GM12878 (cell line): ENCODE measurements around the gene FASN. TPM values are rescaled to one million over a fixed set of nuclear protein-coding genes. Genes with fewer than 3 reads are reported as not detected.

Experiments used
- ATAC-seq: fragments of 200-7000 bp; cut with Tn5 transposase; 3 replicates; pipeline ENCODE4 v1.9.1; 2020; ENCODE audit warnings: mild to moderate bottlenecking, moderate library complexity
- BruUV-seq: library from RNA; stranded (reverse); fragments of 400-500 nt; replicated peaks from 2 replicates; lab custom pipeline; 2021; lab: Mats Ljungman, UMichigan
- CTCF ChIA-PET: fragments of 300-600 bp; sonication (Branson Sonifier 250); formaldehyde crosslinking; extraction: SDS; loops from one replicate; lab custom pipeline; 2021; ENCODE audit warnings: inconsistent platforms; lab: Yijun Ruan, JAX
- POLR2A ChIA-PET: fragments of 350-600 bp; formaldehyde crosslinking; extraction: SDS; loops from one replicate; lab custom pipeline; 2021; ENCODE audit warnings: inconsistent platforms; lab: Charles Lee
- RAD21 ChIA-PET: fragments of 300-600 bp; sonication (Branson Sonifier 250); formaldehyde crosslinking; loops from one replicate; lab custom pipeline; 2023; ENCODE audit warnings: antibody characterized with exemption; ENCODE audit not compliant: unreplicated experiment; lab: Charles Lee
- SMC1A ChIA-PET: fragments of 300-600 bp; sonication (Branson Sonifier 250); formaldehyde crosslinking; loops from one replicate; lab custom pipeline; 2023; ENCODE audit not compliant: unreplicated experiment, uncharacterized antibody; lab: Charles Lee
- DNase-seq: peaks from one replicate; pipeline ENCODE4 v3.0.0-alpha.2; 2011; ENCODE audit warnings: low read depth, low spot score
- FAIRE-seq: peaks from 3 replicates; lab custom pipeline; 2011; peaks lifted over from hg19 to GRCh38; lab: Jason Lieb, UNC
- H2AFZ ChIP-seq: 2 replicates; pipeline ENCODE4 v1.6.0; 2011; ENCODE audit warnings: low read depth, low read length, control low read depth; ENCODE audit not compliant: control insufficient read depth
- H3K27ac ChIP-seq: 2 replicates; pipeline ENCODE4 v1.5.1; 2011; ENCODE audit warnings: control low read depth; ENCODE audit not compliant: control insufficient read depth, insufficient read depth
- H3K27me3 ChIP-seq, 2 experiments: replicated peaks in 1 of 2; 2 replicates each; pipeline versions ENCODE4 v1.6.0 to v1.6.1; 2011; ENCODE audit warnings: low read length in 1 of 2; ENCODE audit not compliant: control insufficient read depth in 2 of 2, insufficient read depth in 2 of 2
- H3K36me3 ChIP-seq, 2 experiments: 2 replicates each; pipeline ENCODE4 v1.5.1; 2011; ENCODE audit warnings: low read length in 1 of 2; ENCODE audit not compliant: control insufficient read depth in 2 of 2, insufficient read depth in 2 of 2
- H3K4me1 ChIP-seq: 2 replicates; pipeline ENCODE4 v1.6.1; 2011; ENCODE audit warnings: mild to moderate bottlenecking, low read length, moderate library complexity, mixed read lengths; ENCODE audit not compliant: control insufficient read depth, insufficient read depth
- H3K4me2 ChIP-seq: 2 replicates; pipeline ENCODE4 v1.6.0; 2011; ENCODE audit warnings: control low read depth; ENCODE audit not compliant: control insufficient read depth, insufficient read depth
- H3K4me3 ChIP-seq: fragments of 200-600 bp; sonication (generic); 2 replicates; pipeline ENCODE4 v1.5.1; 2016
- H3K79me2 ChIP-seq: 2 replicates; pipeline ENCODE4 v1.6.0; 2011; ENCODE audit warnings: low read length; ENCODE audit not compliant: control insufficient read depth, insufficient read depth
- H3K9ac ChIP-seq: 2 replicates; pipeline ENCODE4 v1.8.0; 2011; ENCODE audit warnings: low read length, control low read depth, mixed read lengths; ENCODE audit not compliant: control insufficient read depth, insufficient read depth
- H3K9me3 ChIP-seq: replicated peaks from 3 replicates; pipeline ENCODE4 v1.5.1; 2011; ENCODE audit warnings: mild to moderate bottlenecking, low read length; ENCODE audit not compliant: control insufficient read depth, insufficient read depth
- H4K20me1 ChIP-seq: 2 replicates; pipeline ENCODE4 v1.6.0; 2011; ENCODE audit not compliant: control insufficient read depth, insufficient read depth
- CHD2 ChIP-seq: IDR thresholded peaks from 2 replicates; pipeline ENCODE4 v1.6.1; 2011; ENCODE audit warnings: low read depth, low read length, improper control_type of control experiment, borderline replicate concordance
- CREM ChIP-seq: IDR thresholded peaks from 2 replicates; pipeline ENCODE4 v1.6.1; 2014; ENCODE audit warnings: antibody characterized with exemption, low read depth
- EP300 ChIP-seq, 2 experiments: fragments of 150-350 bp in 1 of 2; IDR thresholded peaks; 2 replicates each; pipeline ENCODE4 v1.6.1; 2011 to 2012; ENCODE audit warnings: low read depth in 2 of 2, low read length in 2 of 2, borderline replicate concordance in 1 of 2, improper control_type of control experiment in 1 of 2, inconsistent platforms in 1 of 2; ENCODE audit not compliant: control insufficient read depth in 1 of 2
- HDAC2 ChIP-seq: fragments of 200-600 bp; sonication (generic); IDR thresholded peaks from 2 replicates; pipeline ENCODE4 v1.6.1; 2017
- HDAC6 ChIP-seq: fragments of 200-600 bp; sonication (generic); IDR thresholded peaks from one replicate; pipeline ENCODE4 v1.8.0; 2017; ENCODE audit warnings: antibody characterized with exemption; ENCODE audit not compliant: unreplicated experiment
- HDGF ChIP-seq: fragments of 450-650 bp; IDR thresholded peaks from 2 replicates; pipeline ENCODE4 v1.6.1; 2016; ENCODE audit warnings: antibody characterized with exemption
- KLF5 ChIP-seq: fragments of 450-650 bp; IDR thresholded peaks from 2 replicates; pipeline ENCODE4 v1.6.1; 2014; ENCODE audit warnings: mild to moderate bottlenecking; ENCODE audit not compliant: partially characterized antibody
- MTA3 ChIP-seq: IDR thresholded peaks from 2 replicates; pipeline ENCODE4 v1.6.1; 2012; ENCODE audit warnings: low read length, inconsistent platforms, borderline replicate concordance
- MYB ChIP-seq: fragments of 150-350 bp; IDR thresholded peaks from 2 replicates; pipeline ENCODE4 v1.6.1; 2014; ENCODE audit warnings: mild to moderate bottlenecking, low read depth, low read length, borderline replicate concordance
- NFXL1 ChIP-seq: fragments of 450-650 bp; IDR thresholded peaks from 2 replicates; pipeline ENCODE4 v1.6.1; 2017; ENCODE audit warnings: antibody characterized with exemption, mild to moderate bottlenecking, borderline replicate concordance
- NFYB ChIP-seq: IDR thresholded peaks from 2 replicates; pipeline ENCODE4 v1.6.1; 2011; ENCODE audit warnings: low read depth, mild to moderate bottlenecking, low read length, improper control_type of control experiment, moderate library complexity; ENCODE audit not compliant: insufficient read depth
- RAD51 ChIP-seq: fragments of 450-650 bp; IDR thresholded peaks from 2 replicates; pipeline ENCODE4 v1.6.1; 2016; ENCODE audit warnings: moderate library complexity, mild to moderate bottlenecking, inconsistent platforms
- RFX5 ChIP-seq: IDR thresholded peaks from 2 replicates; pipeline ENCODE4 v1.6.1; 2011; ENCODE audit warnings: low read depth, low read length, improper control_type of control experiment
- SMAD5 ChIP-seq: IDR thresholded peaks from 2 replicates; pipeline ENCODE4 v1.6.1; 2016; ENCODE audit warnings: antibody characterized with exemption, low read depth
- SP1 ChIP-seq: IDR thresholded peaks from one replicate; pipeline ENCODE4 v1.6.1; 2011; ENCODE audit warnings: low read depth, low read length
- ZNF24 ChIP-seq: fragments of 450-650 bp; IDR thresholded peaks from 2 replicates; pipeline ENCODE4 v1.6.1; 2017; ENCODE audit warnings: antibody characterized with exemption, mild to moderate bottlenecking
- WGBS: methylation state at CpG from one replicate; pipeline ENCODE4 v1.1.6; 2016; ENCODE audit warnings: low lambda C conversion rate; ENCODE audit not compliant: insufficient replicate concordance, insufficient coverage; ENCODE audit errors: missing lambda C conversion rate; 5-methylcytosine and 5-hydroxymethylcytosine counted together
- in situ Hi-C: fragments of 300-500 bp; cut with MboI; formaldehyde crosslinking; loops from 9 replicates; pipeline ENCODE4 v1.14.3; 2018; ENCODE audit warnings: mixed read lengths
- intact Hi-C: fragments of 100-400 bp; cut with micrococcal nuclease; formaldehyde crosslinking; loops from one replicate; pipeline ENCODE4 v1.14.2; 2022; ENCODE audit not compliant: unreplicated experiment
- polyA plus RNA-seq, 11 experiments: library from polyadenylated mRNA; depleted of rRNA in 4 of 11; unstranded in 6 of 11; stranded (reverse) in 5 of 11; fragments of >200 nt; fragmentation: Nextera tagmentation in 4 of 11; fragmentation: Illumina TruSeq in 1 of 11; extraction: Ambion mirVana in 4 of 11; extraction: Trizol in 1 of 11; gene quantifications; 1 replicate in 1 of 11; 2 replicates in 10 of 11; pipeline versions ENCODE4 v1.2.1 to v1.2.3, GENCODE V29; 2011 to 2016; ENCODE audit warnings: inconsistent platforms in 2 of 11, missing spikeins in 2 of 11, low read depth in 1 of 11
- total RNA-seq, 4 experiments: library from RNA; depleted of rRNA in 3 of 4; stranded (reverse); fragments of >200 nt in 3 of 4; fragmentation: Illumina TruSeq in 1 of 4; extraction: Trizol in 1 of 4; gene quantifications; 2 replicates each; pipeline versions ENCODE4 v1.2.1 to v1.2.3, GENCODE V29; 2013 to 2021
- TF ChIP-seq, protein P1 (sequence below): IDR thresholded peaks from 2 replicates; pipeline ENCODE4 v1.6.1; 2012; ENCODE audit warnings: low read depth, low read length, improper control_type of control experiment
- TF ChIP-seq, protein P2 (sequence below): fragments of 450-650 bp; formaldehyde crosslinking; IDR thresholded peaks from 2 replicates; pipeline ENCODE4 v1.5.0; 2022; ENCODE audit warnings: mild to moderate bottlenecking, missing genetic modification characterization

Gene FASN
- total and polyA plus RNA-seq, 10 of the 15 experiments (the other 5 are each of a cell fraction or from before 2014, with no cell fraction given), result 0.19 to 333 (median 30.4) TPM

DNA sequence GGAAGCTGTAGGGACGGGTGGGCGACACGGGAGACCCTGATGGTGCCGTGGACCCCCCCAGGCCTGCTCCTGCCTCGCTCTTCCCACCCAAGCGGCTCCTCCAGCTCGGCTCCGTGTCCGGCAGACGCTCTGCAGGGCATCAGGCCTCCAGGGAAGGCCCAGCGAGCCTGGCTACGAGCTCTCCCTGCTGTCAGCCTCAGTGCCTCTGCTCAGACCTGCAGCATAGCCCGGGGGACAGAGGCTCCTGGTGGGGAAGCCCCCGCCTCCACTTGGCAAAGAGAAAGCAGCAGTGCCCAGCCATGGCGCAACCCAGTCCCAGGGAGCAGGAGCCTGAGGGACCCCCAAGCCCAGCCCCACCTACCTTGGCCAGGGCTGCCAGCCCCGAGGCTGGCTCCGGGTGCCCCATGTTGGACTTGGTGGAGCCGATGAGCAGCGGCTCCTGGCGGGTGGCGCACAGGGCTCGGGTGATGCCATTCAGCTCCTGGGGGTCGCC is 5.9 kb downstream of the FASN start:
- POLR2A ChIA-PET, result no interaction called here

More for the DNA sequence above, 5.9 kb downstream of the FASN start:
- BruUV-seq, result no TSS peak
- intact Hi-C loops, result no loop called here
- Histone ChIP-seq H3K4me1 (peaks cover 7% of the 10 kb centered on the region), H4K20me1 (no peaks in the 10 kb centered on the region; the same call in 1 of the 2 replicates), H2AFZ (no peak overlapping the region), H3K36me3 (peaks cover 15 to 69% of the 10 kb centered on the region in 2 experiments), H3K9ac (no peak overlapping the region), H3K4me2 (no peak overlapping the region), H3K27me3 (no peaks in the 10 kb centered on the region), H3K9me3 (no peaks in the 10 kb centered on the region)
- no peak for FAIRE-seq
- 92% methylated on average over 22 of the region's 23 CpGs for WGBS
- CTCF ChIA-PET, result no interaction called here
- DNase-seq, result no peak
- SMC1A ChIA-PET, result no interaction called here
- no peak for ATAC-seq
- in situ Hi-C loops, result no loop called here
- RAD21 ChIA-PET, result no interaction called here
- no peak for TF ChIP-seq CHD2
- no peak for TF ChIP-seq HDGF
- no peak for TF ChIP-seq CREM
- no peak for TF ChIP-seq RAD51
- no peak for TF ChIP-seq NFXL1
- no peak for TF ChIP-seq KLF5
- no peak for TF ChIP-seq SMAD5
- no peak for TF ChIP-seq MTA3
- TF ChIP-seq RFX5, result no peak
- TF ChIP-seq, protein P1, sequence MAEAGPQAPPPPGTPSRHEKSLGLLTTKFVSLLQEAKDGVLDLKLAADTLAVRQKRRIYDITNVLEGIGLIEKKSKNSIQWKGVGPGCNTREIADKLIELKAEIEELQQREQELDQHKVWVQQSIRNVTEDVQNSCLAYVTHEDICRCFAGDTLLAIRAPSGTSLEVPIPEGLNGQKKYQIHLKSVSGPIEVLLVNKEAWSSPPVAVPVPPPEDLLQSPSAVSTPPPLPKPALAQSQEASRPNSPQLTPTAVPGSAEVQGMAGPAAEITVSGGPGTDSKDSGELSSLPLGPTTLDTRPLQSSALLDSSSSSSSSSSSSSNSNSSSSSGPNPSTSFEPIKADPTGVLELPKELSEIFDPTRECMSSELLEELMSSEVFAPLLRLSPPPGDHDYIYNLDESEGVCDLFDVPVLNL, result no peak
- TF ChIP-seq HDAC6, result no peak
- no peak for TF ChIP-seq HDAC2
- TF ChIP-seq, protein P2, sequence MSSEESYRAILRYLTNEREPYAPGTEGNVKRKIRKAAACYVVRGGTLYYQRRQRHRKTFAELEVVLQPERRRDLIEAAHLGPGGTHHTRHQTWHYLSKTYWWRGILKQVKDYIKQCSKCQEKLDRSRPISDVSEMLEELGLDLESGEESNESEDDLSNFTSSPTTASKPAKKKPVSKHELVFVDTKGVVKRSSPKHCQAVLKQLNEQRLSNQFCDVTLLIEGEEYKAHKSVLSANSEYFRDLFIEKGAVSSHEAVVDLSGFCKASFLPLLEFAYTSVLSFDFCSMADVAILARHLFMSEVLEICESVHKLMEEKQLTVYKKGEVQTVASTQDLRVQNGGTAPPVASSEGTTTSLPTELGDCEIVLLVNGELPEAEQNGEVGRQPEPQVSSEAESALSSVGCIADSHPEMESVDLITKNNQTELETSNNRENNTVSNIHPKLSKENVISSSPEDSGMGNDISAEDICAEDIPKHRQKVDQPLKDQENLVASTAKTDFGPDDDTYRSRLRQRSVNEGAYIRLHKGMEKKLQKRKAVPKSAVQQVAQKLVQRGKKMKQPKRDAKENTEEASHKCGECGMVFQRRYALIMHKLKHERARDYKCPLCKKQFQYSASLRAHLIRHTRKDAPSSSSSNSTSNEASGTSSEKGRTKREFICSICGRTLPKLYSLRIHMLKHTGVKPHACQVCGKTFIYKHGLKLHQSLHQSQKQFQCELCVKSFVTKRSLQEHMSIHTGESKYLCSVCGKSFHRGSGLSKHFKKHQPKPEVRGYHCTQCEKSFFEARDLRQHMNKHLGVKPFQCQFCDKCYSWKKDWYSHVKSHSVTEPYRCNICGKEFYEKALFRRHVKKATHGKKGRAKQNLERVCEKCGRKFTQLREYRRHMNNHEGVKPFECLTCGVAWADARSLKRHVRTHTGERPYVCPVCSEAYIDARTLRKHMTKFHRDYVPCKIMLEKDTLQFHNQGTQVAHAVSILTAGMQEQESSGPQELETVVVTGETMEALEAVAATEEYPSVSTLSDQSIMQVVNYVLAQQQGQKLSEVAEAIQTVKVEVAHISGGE, result no peak
- no peak for TF ChIP-seq SP1
- no peak for TF ChIP-seq MYB
- no peak for TF ChIP-seq ZNF24
- TF ChIP-seq EP300 (IDR thresholded peaks at IDR 0.05; ENCODE audit: borderline replicate concordance in 1 of 2, control insufficient read depth in 1 of 2, low read depth in 2 of 2, low read length in 2 of 2), result no peak
- TF ChIP-seq NFYB, result no peak
- TF ChIP-seq, all 136 proteins: peak for 0
- Histone ChIP-seq H3K4me3 (no peak overlapping the region), H3K27ac (no peak overlapping the region), H3K79me2 (peaks cover 22% of the 10 kb centered on the region)
